ENCODE results near the gene PCGF2.

PCGF2 gene

DNA sequence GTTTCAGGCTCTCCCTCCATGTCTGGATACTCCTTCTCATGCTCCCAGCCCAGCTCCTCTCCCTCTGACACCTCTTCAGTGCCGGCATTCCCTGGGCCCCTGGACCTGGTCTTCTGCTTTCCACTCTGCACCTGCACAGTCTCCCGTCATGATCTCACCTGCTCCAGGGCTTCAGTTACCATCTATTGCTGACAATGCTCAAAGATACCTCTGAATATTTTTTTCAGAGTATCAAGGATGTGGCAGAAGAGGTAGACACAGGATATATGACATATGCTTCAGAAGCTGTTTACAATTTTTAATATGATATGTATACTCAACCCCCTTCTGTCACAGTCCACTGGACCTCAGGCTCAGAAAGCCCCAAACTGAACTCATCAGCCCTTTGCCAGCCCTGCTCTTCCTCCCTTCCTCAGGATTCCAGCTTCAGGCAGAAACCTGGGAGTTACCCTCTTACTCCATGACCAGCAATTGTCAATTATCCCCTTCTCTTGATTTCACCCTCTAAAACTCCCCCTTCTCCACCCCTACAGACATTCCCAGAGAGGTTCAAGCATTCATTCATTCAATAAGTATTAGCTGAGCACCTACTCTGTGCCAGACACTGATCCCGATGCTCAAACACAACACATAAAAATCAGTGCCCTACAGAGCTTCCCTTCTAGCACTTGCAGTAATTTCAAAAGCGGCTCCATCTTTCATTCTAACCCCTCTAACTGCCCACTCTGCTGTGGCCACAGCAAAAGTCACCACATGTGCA is 50.9 kb downstream of the PCGF2 start:
- TF ChIP-seq, protein P1, sequence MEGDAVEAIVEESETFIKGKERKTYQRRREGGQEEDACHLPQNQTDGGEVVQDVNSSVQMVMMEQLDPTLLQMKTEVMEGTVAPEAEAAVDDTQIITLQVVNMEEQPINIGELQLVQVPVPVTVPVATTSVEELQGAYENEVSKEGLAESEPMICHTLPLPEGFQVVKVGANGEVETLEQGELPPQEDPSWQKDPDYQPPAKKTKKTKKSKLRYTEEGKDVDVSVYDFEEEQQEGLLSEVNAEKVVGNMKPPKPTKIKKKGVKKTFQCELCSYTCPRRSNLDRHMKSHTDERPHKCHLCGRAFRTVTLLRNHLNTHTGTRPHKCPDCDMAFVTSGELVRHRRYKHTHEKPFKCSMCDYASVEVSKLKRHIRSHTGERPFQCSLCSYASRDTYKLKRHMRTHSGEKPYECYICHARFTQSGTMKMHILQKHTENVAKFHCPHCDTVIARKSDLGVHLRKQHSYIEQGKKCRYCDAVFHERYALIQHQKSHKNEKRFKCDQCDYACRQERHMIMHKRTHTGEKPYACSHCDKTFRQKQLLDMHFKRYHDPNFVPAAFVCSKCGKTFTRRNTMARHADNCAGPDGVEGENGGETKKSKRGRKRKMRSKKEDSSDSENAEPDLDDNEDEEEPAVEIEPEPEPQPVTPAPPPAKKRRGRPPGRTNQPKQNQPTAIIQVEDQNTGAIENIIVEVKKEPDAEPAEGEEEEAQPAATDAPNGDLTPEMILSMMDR (IDR thresholded peaks at IDR 0.05; ENCODE audit: extremely low read depth, missing control alignments), result no peak
- no peak for DNase-seq (ENCODE audit: low spot score)

DNA sequence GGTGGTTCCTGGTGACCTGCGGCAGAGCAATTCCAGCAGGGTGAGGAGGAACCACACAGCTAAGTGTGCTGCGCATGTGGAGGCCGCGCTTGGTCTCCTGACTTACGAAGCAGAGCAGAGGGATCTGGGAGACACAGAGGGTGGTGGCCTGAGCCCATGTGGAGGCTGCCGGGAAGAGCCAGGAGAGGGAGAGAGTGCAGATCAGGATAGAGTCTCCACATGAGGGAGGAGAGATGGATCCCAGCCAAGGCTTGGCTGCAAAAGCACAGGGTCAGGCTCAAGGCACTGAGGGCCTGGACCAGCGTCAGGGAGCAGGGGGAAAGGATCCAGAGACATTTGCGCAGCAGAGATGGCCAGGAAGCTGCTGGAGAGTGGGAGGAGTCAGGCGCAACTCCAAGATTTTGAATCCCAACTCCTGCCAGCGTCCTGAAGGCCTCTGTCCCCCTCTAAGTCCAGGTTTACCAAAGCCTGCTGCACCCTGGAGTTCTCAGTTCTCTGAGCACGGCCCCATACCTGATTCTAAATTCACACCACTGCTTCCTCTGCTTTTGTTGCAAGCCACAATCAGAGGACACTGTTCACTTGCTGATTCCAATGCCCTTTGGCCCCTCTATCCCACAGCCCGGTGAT is 54.3 kb downstream of the PCGF2 start:
- TF ChIP-seq, protein P1 (IDR thresholded peaks at IDR 0.05; ENCODE audit: extremely low read depth, missing control alignments), result no peak
- no peak for DNase-seq (ENCODE audit: low spot score)

DNA sequence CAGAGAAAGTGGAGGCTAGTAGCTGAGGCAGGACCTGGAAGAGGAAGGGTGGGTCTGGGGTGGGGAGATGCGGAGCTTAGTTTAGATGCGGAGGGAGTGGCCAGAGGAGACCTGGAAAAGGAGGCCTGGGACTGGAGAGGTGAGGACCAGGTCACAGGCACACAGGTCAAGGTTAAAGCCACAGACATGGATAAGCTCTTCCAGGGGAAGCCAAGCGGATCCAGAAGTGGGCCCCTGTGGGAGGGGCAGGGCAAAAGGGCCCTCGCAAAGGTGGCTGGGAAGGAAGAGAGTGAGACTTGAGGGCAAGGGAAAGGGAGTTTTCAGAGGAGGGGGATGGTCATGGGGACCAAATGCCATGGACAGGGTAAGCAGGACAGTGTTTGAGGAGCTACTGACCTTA is 57.0 kb downstream of the PCGF2 start:
- TF ChIP-seq, protein P1 (IDR thresholded peaks at IDR 0.05; ENCODE audit: extremely low read depth, missing control alignments), result no peak
- no peak for DNase-seq (ENCODE audit: low spot score)

DNA sequence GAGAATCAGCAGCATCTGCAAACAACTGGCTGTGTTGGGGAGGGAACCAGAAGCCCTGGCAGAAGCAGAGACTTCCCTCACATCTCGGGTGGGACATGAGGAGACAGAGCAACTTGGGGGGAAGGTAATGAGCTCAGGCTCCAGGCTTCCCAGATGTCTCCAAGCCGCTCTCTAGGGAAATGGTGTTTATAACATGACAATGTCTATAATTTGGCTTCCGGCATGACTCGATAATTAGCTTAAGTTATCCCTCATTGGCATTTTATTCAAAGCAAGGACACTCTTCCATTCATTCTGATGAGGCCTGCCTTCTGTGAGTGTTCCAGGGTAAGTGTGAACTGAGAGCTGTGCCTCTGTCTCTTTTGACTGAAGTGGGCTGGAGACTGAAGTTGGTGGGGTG is 57.8 kb downstream of the PCGF2 start:
- no peak for DNase-seq (ENCODE audit: low spot score)
- TF ChIP-seq, protein P1 (IDR thresholded peaks at IDR 0.05; ENCODE audit: extremely low read depth, missing control alignments), result no peak

DNA sequence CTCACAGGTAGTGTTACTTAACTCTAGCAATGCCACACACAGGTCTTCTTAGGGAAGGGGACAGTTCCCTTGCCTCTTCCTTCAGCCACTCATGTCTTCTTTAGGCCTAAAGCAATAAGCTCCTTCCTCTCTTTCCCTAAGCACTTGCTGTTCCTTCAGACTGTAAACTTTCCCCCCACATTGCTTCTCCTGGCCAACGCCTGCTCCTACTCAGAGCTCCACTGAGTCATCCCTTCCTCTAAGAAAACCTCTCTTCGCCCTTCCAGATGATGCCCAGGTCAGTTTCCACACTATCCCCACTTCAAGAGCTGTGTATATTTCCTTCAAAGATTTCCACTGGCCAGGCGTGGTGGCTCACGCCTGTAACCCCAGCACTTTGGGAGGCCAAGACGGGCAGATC is 60.9 kb downstream of the PCGF2 start:
- TF ChIP-seq, protein P1 (IDR thresholded peaks at IDR 0.05; ENCODE audit: extremely low read depth, missing control alignments), result no peak
- no peak for DNase-seq (ENCODE audit: low spot score)

DNA sequence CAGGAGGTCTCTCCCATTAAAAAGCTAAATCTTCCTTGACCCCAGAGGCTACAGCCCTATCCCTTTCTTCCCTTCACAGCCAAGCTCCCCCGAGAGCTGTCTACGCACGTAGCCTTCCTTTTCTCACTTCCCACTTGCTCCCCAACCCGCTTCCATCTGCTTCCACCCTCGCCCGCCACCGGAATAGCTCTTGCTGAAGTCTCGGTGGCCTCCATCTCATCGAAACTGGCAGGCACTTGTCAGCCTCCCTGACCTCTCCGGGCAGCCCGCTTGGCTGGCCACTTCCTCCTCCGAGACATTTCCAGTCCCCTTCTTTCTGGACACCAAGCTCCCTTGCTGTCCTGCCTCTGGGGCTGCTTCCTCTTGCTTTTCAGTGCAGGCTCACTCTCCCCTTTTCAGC is 62.6 kb downstream of the PCGF2 start:
- DNase-seq (ENCODE audit: low spot score), result no peak
- TF ChIP-seq, protein P1 (IDR thresholded peaks at IDR 0.05; ENCODE audit: extremely low read depth, missing control alignments), result no peak
